Measurements from ENCODE around the gene SWI5.

- TF ChIP-seq CTCF (IDR thresholded peaks at IDR 0.05) (no peak), POLR2A (IDR thresholded peaks at IDR 0.05) (no peak)
These were observed 16.9 kb upstream of the SWI5 start for GRCh38 chr9:128259156-128259555.
